ENCODE data around the gene HJURP.

GRCh38 chr2:233844836-233845235 lies 9.5 kb downstream of the HJURP start:
- no peak for TF ChIP-seq SMC3 (IDR thresholded peaks at IDR 0.05; ENCODE audit: low read depth, low read length)
- no peak for TF ChIP-seq CTCF (IDR thresholded peaks at IDR 0.05)
- TF ChIP-seq MAX (IDR thresholded peaks at IDR 0.05; ENCODE audit: low read depth) = no peak

Data from SK-N-SH (cell line).